ENCODE results near the gene PACS2.
A peak's percentile ranks its signal among the peaks of the same experiment; 100 is the strongest.
"Not testable (repeated sequence)": the region's sequence is repeated elsewhere in the genome, so short reads cannot be mapped to it uniquely, and the experiment has no call there.

Gene PACS2

DNA sequence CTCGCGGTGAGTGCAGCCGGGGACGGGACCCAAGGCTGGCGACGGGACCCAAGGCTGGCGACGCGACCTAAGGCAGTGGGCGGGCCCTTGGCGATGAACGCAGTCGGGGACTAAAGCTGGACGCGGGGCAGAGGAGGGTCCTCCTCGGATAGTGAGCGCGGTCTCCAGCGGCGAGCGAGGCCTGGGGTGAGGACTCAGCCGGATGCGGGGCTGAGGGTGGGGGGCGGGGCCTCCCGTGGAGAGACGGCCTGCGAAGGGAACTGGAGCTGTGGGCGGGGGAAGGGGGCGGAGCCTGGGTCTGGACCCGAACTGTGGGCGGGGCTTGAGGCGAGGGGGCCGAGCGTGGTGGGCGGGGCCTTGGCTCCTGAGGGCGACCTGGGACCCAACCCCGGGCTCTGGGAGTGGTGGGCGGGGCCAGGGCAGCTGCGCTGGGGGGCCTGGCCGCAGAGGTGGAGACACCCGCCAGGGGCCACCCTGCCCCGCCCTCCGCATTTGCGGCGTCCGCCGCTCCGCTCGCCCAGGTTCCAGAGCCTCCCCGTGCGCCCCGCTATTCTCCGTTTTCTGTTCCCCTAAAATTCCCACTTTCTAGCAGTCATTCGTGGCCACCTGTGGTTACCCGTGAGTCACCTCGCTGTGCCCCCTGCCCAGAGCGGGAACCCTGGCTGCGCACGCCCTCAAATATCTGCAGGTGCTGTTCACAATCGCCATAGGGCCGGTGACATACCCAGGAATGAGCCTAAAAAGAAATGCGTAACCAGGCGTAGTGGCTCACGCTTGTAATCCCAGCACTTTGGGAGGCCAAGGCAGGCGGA, 13.2 kb upstream of the PACS2 start:
- peak; percentile 67 for DNase-seq (ENCODE audit: low read depth)
- peak overlapping the region; percentile 71 for H3K4me3 ChIP-seq (ENCODE audit: low read length)

DNA sequence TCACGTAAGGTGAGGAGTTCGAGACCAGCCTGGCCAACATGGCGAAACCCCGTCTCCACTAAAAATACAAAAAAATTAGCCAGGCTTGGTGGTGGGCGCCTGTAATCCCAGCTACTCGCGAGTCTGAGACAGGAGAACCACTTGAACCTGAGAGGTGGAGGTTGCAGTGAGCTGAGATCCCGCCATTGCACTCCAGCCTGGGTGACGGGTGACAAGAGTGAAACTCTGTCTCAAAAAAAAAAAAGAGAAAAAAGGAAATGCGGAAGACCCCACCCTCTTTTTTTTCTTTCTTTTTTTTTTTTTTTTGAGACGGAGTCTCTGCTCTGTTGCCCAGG, 12.7 kb upstream of the PACS2 start:
- not testable (repeated sequence) for DNase-seq (ENCODE audit: low read depth)
- peak overlapping the region; percentile 71 for H3K4me3 ChIP-seq (ENCODE audit: low read length)

More for the DNA sequence above, 13.2 kb upstream of the PACS2 start:
- no peak for TF ChIP-seq CTCF (conservative IDR thresholded peaks at IDR 0.05; ENCODE audit: low read depth, low read length)

DNA sequence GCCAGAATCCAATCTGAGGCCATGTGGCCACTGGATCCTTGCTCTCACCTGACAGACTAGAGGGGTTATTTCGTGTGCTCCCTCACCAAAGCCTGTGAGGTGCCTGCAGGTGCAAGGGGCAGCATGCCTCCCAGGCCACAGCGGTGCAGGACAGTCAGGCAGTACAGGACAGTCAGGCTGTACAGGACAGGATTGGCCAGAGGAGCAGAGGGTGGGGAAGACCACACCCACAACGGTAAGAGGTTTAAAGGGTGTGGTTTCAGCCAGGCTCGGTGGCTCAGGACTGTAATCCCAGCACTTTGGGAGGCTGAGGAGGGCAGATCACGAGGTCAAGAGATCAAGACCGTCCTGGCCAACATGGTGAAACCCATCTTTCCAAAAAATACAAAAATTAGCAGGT, 10.6 kb upstream of the PACS2 start:
- DNase-seq (ENCODE audit: low read depth) = no peak
- no peak overlapping the region for H3K4me3 ChIP-seq (ENCODE audit: low read length)
- TF ChIP-seq CTCF (conservative IDR thresholded peaks at IDR 0.05; ENCODE audit: low read depth, low read length) = no peak

GRCh38 chr14:105304565-105304964, 10.0 kb upstream of the PACS2 start:
- no peak for DNase-seq (ENCODE audit: low read depth)
- no peak for TF ChIP-seq CTCF (conservative IDR thresholded peaks at IDR 0.05; ENCODE audit: low read depth, low read length)
- no peak overlapping the region for H3K4me3 ChIP-seq (ENCODE audit: low read length)

DNA sequence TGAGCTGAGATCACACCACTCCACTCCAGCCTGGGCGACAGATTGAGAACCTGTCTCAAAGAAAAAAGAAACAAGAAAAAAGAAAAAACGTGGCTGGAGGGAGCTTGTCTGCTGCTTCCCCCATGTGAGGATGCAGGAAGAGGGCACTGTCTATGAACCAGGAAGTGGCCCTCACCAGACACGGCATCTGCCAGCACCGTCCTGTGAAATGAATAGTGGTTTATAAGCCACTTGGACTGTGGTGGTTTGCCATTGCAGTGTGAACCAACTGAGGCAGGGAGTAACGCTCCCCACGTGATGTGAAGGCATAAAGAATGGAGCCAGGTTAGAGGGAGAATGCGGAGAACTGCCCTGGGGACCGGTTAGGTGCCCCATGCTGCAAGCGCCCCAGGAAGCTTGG, 9.2 kb upstream of the PACS2 start:
- DNase-seq (ENCODE audit: low read depth) = no peak
- H3K4me3 ChIP-seq (ENCODE audit: low read length) = no peak overlapping the region
- no peak for TF ChIP-seq CTCF (conservative IDR thresholded peaks at IDR 0.05; ENCODE audit: low read depth, low read length)

GRCh38 chr14:105305791-105306190, 8.8 kb upstream of the PACS2 start:
- no peak for TF ChIP-seq CTCF (conservative IDR thresholded peaks at IDR 0.05; ENCODE audit: low read depth, low read length)
- DNase-seq (ENCODE audit: low read depth) = no peak
- no peak overlapping the region for H3K4me3 ChIP-seq (ENCODE audit: low read length)

DNA sequence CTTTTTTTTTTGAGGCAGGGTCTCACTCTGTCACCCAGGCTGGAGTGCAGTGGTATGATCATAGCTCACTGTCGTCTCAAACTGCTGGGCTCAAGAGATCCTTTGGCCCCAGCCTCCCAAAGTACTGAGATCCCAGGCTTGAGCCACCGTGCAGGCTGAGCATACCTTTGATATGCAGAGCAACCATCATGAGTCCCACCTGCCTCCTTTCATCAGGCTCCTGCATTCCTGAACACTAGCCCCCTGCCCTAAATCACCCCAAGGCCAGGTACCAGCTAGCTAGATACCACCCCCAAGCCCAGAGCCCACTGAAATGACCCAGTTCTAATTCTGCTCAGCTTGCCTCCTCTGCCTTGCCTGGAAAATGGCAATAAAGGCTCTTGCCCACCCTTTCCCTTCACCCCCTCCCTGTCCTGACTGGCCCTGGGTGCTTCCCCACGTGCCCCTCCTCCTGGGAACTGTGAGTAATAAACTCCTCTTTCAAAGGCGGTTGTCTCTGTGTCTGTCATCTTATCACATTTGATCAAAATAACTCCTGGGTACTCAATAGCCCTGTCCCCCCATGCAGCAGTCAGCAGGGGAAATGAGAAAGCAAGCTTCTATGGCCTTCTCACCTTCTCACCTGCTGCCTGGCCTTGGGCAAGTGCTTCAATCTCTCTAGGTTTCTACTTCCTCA, 7.4 kb upstream of the PACS2 start:
- no peak for DNase-seq (ENCODE audit: low read depth)
- no peak overlapping the region for H3K4me3 ChIP-seq (ENCODE audit: low read length)
- no peak for TF ChIP-seq CTCF (conservative IDR thresholded peaks at IDR 0.05; ENCODE audit: low read depth, low read length)

Data from retinal pigment epithelial cell (primary cell).